NCI-H2081 (cell line): ENCODE measurements around the gene HK1.
"Not testable (repeated sequence)": the region's sequence is repeated elsewhere in the genome, so short reads cannot be mapped to it uniquely, and the experiment has no call there.

ENCODE experiments used
- DNase-seq, 2 experiments: peaks; one replicate each; lab custom pipeline; 2025; lab: John Stamatoyannopoulos, UW

The HK1 gene

GRCh38 chr10:69308304-69308703 is 30.0 kb downstream of the HK1 start:
- DNase-seq = not testable (repeated sequence)

- DNase-seq = no peak
Observed at GRCh38 chr10:69311309-69311708, 33.0 kb downstream of the HK1 start.

GRCh38 chr10:69312528-69312927 is 34.2 kb downstream of the HK1 start:
- no peak for DNase-seq

- no peak for DNase-seq
Observed at GRCh38 chr10:69315100-69315542, 36.8 kb downstream of the HK1 start.

GRCh38 chr10:69315610-69316312 is 37.5 kb downstream of the HK1 start:
- DNase-seq = no peak

GRCh38 chr10:69316313-69317059 is 38.2 kb downstream of the HK1 start:
- no peak for DNase-seq

GRCh38 chr10:69317175-69317604 is 38.9 kb downstream of the HK1 start:
- no peak for DNase-seq

GRCh38 chr10:69317626-69318105 is 39.4 kb downstream of the HK1 start:
- no peak for DNase-seq

GRCh38 chr10:69318106-69318866 is 40.0 kb downstream of the HK1 start:
- peak; percentile 84 to 86 for DNase-seq

- peak; percentile 4 to 37 for DNase-seq
Observed at GRCh38 chr10:69318867-69319727, 40.8 kb downstream of the HK1 start.

- DNase-seq = no peak
Observed at GRCh38 chr10:69319841-69320316, 41.6 kb downstream of the HK1 start.

- no peak for DNase-seq
Observed at GRCh38 chr10:69320521-69320920, 42.2 kb downstream of the HK1 start.

GRCh38 chr10:69321039-69321715 is 42.9 kb downstream of the HK1 start:
- DNase-seq = no peak

GRCh38 chr10:69321865-69322264 is 43.6 kb downstream of the HK1 start:
- no peak for DNase-seq

- not testable (repeated sequence) for DNase-seq
Observed at GRCh38 chr10:69322346-69322745, 44.0 kb downstream of the HK1 start.

- no peak for DNase-seq
Observed at GRCh38 chr10:69323622-69324021, 45.3 kb downstream of the HK1 start.

GRCh38 chr10:69324583-69324982 is 46.3 kb downstream of the HK1 start:
- no peak for DNase-seq

GRCh38 chr10:69325637-69326523 is 47.6 kb downstream of the HK1 start:
- DNase-seq = peak; percentile 49 to 83

GRCh38 chr10:69326692-69327091 is 48.4 kb downstream of the HK1 start:
- no peak for DNase-seq
